Hepatocyte (in vitro differentiated cells): ENCODE measurements around the gene TAS1R3. TPM values are rescaled to one million over a fixed set of nuclear protein-coding genes. Genes with fewer than 3 reads are reported as not detected.

ENCODE experiments used
- DNase-seq: peaks from one replicate; pipeline ENCODE4 v3.0.0-alpha.2; 2016; ENCODE audit warnings: low spot score
- H2AFZ ChIP-seq: fragments of 200-600 bp; sonication (generic); 2 replicates; pipeline ENCODE4 v1.6.0; 2016; ENCODE audit warnings: antibody characterized with exemption, mild to moderate bottlenecking
- H3K27ac ChIP-seq: fragments of 200-600 bp; sonication (generic); 2 replicates; pipeline ENCODE4 v1.5.1; 2016; ENCODE audit warnings: mild to moderate bottlenecking
- H3K27me3 ChIP-seq: fragments of 200-600 bp; sonication (generic); 2 replicates; pipeline ENCODE4 v1.6.1; 2016
- H3K36me3 ChIP-seq: fragments of 200-600 bp; sonication (generic); replicated peaks from 2 replicates; pipeline ENCODE4 v1.5.1; 2016; ENCODE audit warnings: low read depth; ENCODE audit not compliant: insufficient read depth
- H3K4me1 ChIP-seq: fragments of 200-600 bp; sonication (generic); 2 replicates; pipeline ENCODE4 v1.5.1; 2016; ENCODE audit warnings: mild to moderate bottlenecking, moderate library complexity; ENCODE audit not compliant: insufficient read depth
- H3K4me2 ChIP-seq: fragments of 200-600 bp; sonication (generic); 2 replicates; pipeline ENCODE4 v1.6.0; 2016
- H3K4me3 ChIP-seq: fragments of 200-600 bp; sonication (generic); 2 replicates; pipeline ENCODE4 v1.5.1; 2016; ENCODE audit warnings: mild to moderate bottlenecking
- H3K79me2 ChIP-seq: fragments of 200-600 bp; sonication (generic); 2 replicates; pipeline ENCODE4 v1.6.0; 2017; ENCODE audit warnings: mild to moderate bottlenecking
- H3K9me2 ChIP-seq: fragments of 200-600 bp; sonication (generic); replicated peaks from 2 replicates; pipeline ENCODE4 v1.6.0; 2017; ENCODE audit warnings: mild to moderate bottlenecking; ENCODE audit not compliant: insufficient read depth
- H3K9me3 ChIP-seq: fragments of 200-600 bp; sonication (generic); 2 replicates; pipeline ENCODE4 v1.5.1; 2016; ENCODE audit warnings: low read depth, mild to moderate bottlenecking
- H4K20me1 ChIP-seq: fragments of 200-600 bp; sonication (generic); 2 replicates; pipeline ENCODE4 v1.6.0; 2016; ENCODE audit warnings: mild to moderate bottlenecking; ENCODE audit not compliant: insufficient read depth, poor library complexity, severe bottlenecking
- EZH2 ChIP-seq: fragments of 200-600 bp; sonication (generic); IDR thresholded peaks from 2 replicates; pipeline ENCODE4 v1.6.1; 2016; ENCODE audit warnings: antibody characterized with exemption, mild to moderate bottlenecking, borderline replicate concordance
- EZH2phosphoT487 ChIP-seq: fragments of 200-600 bp; sonication (generic); IDR thresholded peaks from one replicate; pipeline ENCODE4 v1.6.1; 2018; ENCODE audit warnings: antibody characterized with exemption, mild to moderate bottlenecking, low read depth, moderate library complexity; ENCODE audit not compliant: unreplicated experiment, severe bottlenecking
- WGBS: methylation state at CpG from one replicate; pipeline ENCODE4 v1.1.6; 2016; ENCODE audit warnings: low lambda C conversion rate; ENCODE audit errors: missing lambda C conversion rate; 5-methylcytosine and 5-hydroxymethylcytosine counted together
- polyA plus RNA-seq: library from polyadenylated mRNA; unstranded; fragments of >200 nt; fragmentation: Nextera tagmentation; extraction: Ambion mirVana; gene quantifications from 2 replicates; pipeline ENCODE4 v1.2.1, GENCODE V29; 2016
- total RNA-seq: library from RNA; depleted of rRNA; stranded (reverse); fragments of >200 nt; gene quantifications from 2 replicates; pipeline ENCODE4 v1.2.3, GENCODE V29; 2014
- TF ChIP-seq, protein P1 (sequence below): fragments of 200-600 bp; sonication (generic); IDR thresholded peaks from 2 replicates; pipeline ENCODE4 v1.5.1; 2016; ENCODE audit warnings: antibody characterized with exemption, mild to moderate bottlenecking; ENCODE audit not compliant: poor library complexity

TAS1R3 gene
- total and polyA plus RNA-seq, 2 experiments from 2014 or later: 0.17 to 0.42 TPM

DNA sequence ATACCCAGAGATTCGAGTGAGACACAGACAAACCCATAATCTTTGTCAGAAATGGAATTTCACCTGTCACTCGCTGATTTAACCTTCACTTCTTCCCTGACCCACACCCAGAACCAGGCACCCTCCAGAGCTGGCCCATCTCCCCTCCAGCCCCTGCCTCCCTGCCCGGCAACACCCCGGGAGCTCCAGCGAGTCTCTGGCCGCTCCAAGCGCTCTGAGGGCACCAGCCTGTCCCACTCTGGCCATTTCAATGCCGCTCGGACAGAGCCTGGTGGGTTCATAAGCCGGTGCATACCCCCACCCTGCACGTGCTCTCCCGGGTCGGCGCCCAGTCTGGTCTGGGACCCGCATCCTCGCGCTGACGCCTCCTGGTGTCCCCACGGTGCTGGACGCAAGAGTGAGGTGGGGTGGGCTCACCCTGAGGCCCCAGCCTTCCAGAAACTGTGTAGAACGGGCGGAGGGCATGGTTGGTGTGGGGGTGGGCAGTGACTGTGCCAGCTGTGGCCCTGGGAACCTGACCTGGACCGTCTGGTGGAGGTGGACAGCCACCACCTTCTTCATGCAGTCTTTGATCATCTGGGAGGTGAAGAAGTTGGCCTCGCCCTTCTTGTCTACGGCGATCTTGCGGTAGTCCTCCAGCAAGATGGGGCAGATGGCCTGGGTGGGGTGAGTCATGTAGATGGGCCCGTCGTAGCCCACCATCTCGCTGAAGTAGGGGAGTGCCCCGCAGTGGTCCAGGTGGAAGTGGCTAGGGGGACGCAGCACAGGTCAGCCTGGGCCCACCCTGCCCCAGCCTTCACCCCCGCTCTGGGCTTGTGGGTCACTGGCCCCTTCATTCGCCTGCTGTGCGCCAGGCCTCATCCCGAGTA is 12.1 kb upstream of the TAS1R3 start:
- Histone ChIP-seq H3K27me3 (no peaks in the 10 kb centered on the region), H3K79me2 (peaks cover 74% of the 10 kb centered on the region), H4K20me1 (peaks cover 20% of the 10 kb centered on the region), H3K4me2 (no peak overlapping the region), H2AFZ (no peak overlapping the region), H3K9me2 (no peaks in the 10 kb centered on the region), H3K27ac (peak overlapping the region; percentile 8), H3K4me1 (peaks cover 14% of the 10 kb centered on the region), H3K4me3 (no peak overlapping the region), H3K36me3 (no peaks in the 10 kb centered on the region), H3K9me3 (no peaks in the 10 kb centered on the region)
- no peak for DNase-seq
- 94% methylated on average over 36 of the region's 36 CpGs for WGBS
- TF ChIP-seq EZH2phosphoT487 (no peak), EZH2 (no peak)
- TF ChIP-seq, protein P1, sequence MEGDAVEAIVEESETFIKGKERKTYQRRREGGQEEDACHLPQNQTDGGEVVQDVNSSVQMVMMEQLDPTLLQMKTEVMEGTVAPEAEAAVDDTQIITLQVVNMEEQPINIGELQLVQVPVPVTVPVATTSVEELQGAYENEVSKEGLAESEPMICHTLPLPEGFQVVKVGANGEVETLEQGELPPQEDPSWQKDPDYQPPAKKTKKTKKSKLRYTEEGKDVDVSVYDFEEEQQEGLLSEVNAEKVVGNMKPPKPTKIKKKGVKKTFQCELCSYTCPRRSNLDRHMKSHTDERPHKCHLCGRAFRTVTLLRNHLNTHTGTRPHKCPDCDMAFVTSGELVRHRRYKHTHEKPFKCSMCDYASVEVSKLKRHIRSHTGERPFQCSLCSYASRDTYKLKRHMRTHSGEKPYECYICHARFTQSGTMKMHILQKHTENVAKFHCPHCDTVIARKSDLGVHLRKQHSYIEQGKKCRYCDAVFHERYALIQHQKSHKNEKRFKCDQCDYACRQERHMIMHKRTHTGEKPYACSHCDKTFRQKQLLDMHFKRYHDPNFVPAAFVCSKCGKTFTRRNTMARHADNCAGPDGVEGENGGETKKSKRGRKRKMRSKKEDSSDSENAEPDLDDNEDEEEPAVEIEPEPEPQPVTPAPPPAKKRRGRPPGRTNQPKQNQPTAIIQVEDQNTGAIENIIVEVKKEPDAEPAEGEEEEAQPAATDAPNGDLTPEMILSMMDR: no peak

GRCh38 chr1:1319646-1319941 is 11.5 kb upstream of the TAS1R3 start:
- H3K79me2 ChIP-seq: peaks cover 78% of the 10 kb centered on the region
- H4K20me1 ChIP-seq: peaks cover 20% of the 10 kb centered on the region
- no peak overlapping the region for H2AFZ ChIP-seq
- no peaks in the 10 kb centered on the region for H3K27me3 ChIP-seq
- WGBS: 95% methylated on average over 13 of the region's 13 CpGs
- no peak overlapping the region for H3K4me3 ChIP-seq
- TF ChIP-seq, protein P1: no peak
- TF ChIP-seq EZH2: no peak
- TF ChIP-seq EZH2phosphoT487: no peak
- no peak for DNase-seq
- H3K4me2 ChIP-seq: no peak overlapping the region
- no peak overlapping the region for H3K27ac ChIP-seq
- peaks cover 14% of the 10 kb centered on the region for H3K4me1 ChIP-seq
- no peaks in the 10 kb centered on the region for H3K36me3 ChIP-seq
- no peaks in the 10 kb centered on the region for H3K9me3 ChIP-seq
- H3K9me2 ChIP-seq: no peaks in the 10 kb centered on the region

- no peaks in the 10 kb centered on the region for H3K27me3 ChIP-seq
- peaks cover 18% of the 10 kb centered on the region for H3K4me1 ChIP-seq
- no peaks in the 10 kb centered on the region for H3K36me3 ChIP-seq
- DNase-seq: no peak
- WGBS: 93% methylated on average over 19 of the region's 23 CpGs
- H3K79me2 ChIP-seq: peaks cover 86% of the 10 kb centered on the region
- peaks cover 27% of the 10 kb centered on the region for H4K20me1 ChIP-seq
- H3K9me3 ChIP-seq: no peaks in the 10 kb centered on the region
- no peak overlapping the region for H3K27ac ChIP-seq
- no peaks in the 10 kb centered on the region for H3K9me2 ChIP-seq
- no peak overlapping the region for H3K4me3 ChIP-seq
- no peak overlapping the region for H2AFZ ChIP-seq
- H3K4me2 ChIP-seq: no peak overlapping the region
- TF ChIP-seq, protein P1: no peak
- TF ChIP-seq EZH2phosphoT487 (no peak), EZH2 (no peak)
Measured at GRCh38 chr1:1320666-1321448, 10.2 kb upstream of the TAS1R3 start.
